K562 (cell line): ENCODE results near the gene RTBDN. TPM values are rescaled to one million over a fixed set of nuclear protein-coding genes. Genes with fewer than 3 reads are reported as not detected.

Source experiments
- BRF1 ChIP-seq: IDR thresholded peaks from 3 replicates; pipeline ENCODE4 v1.6.1; 2011; ENCODE audit warnings: borderline replicate concordance, mild to moderate bottlenecking; ENCODE audit not compliant: insufficient read length; ENCODE audit errors: extremely low read depth
- FUS ChIP-seq: fragments of 200-400 bp; formaldehyde crosslinking; optimal IDR thresholded peaks from 2 replicates; pipeline ENCODE3; 2017; ENCODE audit warnings: low read depth, low read length
- HNRNPLL ChIP-seq: fragments of 200-400 bp; formaldehyde crosslinking; IDR thresholded peaks from 2 replicates; pipeline ENCODE4 v1.6.1; 2017; ENCODE audit warnings: low read length, low read depth, mild to moderate bottlenecking; ENCODE audit not compliant: poor library complexity, severe bottlenecking
- KLF13 ChIP-seq: fragments of 450-650 bp; IDR thresholded peaks from 2 replicates; pipeline ENCODE4 v1.6.1; 2016; ENCODE audit warnings: missing genetic modification characterization, low read depth, mild to moderate bottlenecking, missing compliant biosample characterization, moderate library complexity, borderline replicate concordance
- MAZ ChIP-seq, 2 experiments: fragments of 450-650 bp in 1 of 2; sonication (generic) in 1 of 2; formaldehyde crosslinking; IDR thresholded peaks in 1 of 2; conservative IDR thresholded peaks in 1 of 2; 2 replicates each; pipeline versions ENCODE4 v1.4.0 to v1.5.0; 2020; ENCODE audit warnings: mild to moderate bottlenecking in 1 of 2, missing genetic modification reagents in 1 of 2
- MED1 ChIP-seq: sonication (generic); formaldehyde crosslinking; IDR thresholded peaks from 2 replicates; pipeline ENCODE4 v1.8.1; 2023; ENCODE audit warnings: missing genetic modification reagents, borderline replicate concordance
- NBN ChIP-seq: fragments of 450-650 bp; IDR thresholded peaks from 2 replicates; pipeline ENCODE4 v1.6.1; 2016; ENCODE audit warnings: low read depth, mild to moderate bottlenecking
- RFX1 ChIP-seq: fragments of 450-650 bp; IDR thresholded peaks from 2 replicates; pipeline ENCODE4 v1.6.1; 2016; ENCODE audit warnings: mild to moderate bottlenecking, moderate library complexity
- SAFB ChIP-seq: fragments of 200-400 bp; formaldehyde crosslinking; IDR thresholded peaks from 2 replicates; pipeline ENCODE4 v1.6.1; 2017; ENCODE audit warnings: low read depth, low read length, borderline replicate concordance
- TFAM ChIP-seq: fragments of 250-450 bp; sonication (Bioruptor Pico); conservative IDR thresholded peaks from 2 replicates; pipeline ENCODE4 v1.5.0; 2021; ENCODE audit warnings: mild to moderate bottlenecking, moderate library complexity
- ZNF347 ChIP-seq: fragments of 450-650 bp; formaldehyde crosslinking; IDR thresholded peaks from 2 replicates; pipeline ENCODE4 v1.4.0; 2020; ENCODE audit warnings: low read depth, mild to moderate bottlenecking, moderate library complexity
- polyA plus RNA-seq, 8 experiments: library from polyadenylated mRNA; depleted of rRNA in 4 of 8; stranded (reverse) in 5 of 8; unstranded in 3 of 8; fragments of >200 nt; fragmentation: Nextera tagmentation in 2 of 8; fragmentation: Illumina TruSeq in 1 of 8; extraction: Ambion mirVana in 2 of 8; extraction: Trizol in 1 of 8; gene quantifications; 2 replicates each; pipeline versions ENCODE4 v1.2.1 to v1.2.3, GENCODE V29; 2011 to 2014; ENCODE audit warnings: inconsistent platforms in 1 of 8, missing spikeins in 1 of 8
- total RNA-seq, 7 experiments: library from RNA; depleted of rRNA in 6 of 7; stranded (reverse); fragments of >200 nt in 6 of 7; fragmentation: Illumina TruSeq in 2 of 7; extraction: Trizol in 2 of 7; gene quantifications; 2 replicates each; pipeline versions ENCODE4 v1.2.1 to v1.2.3, GENCODE V29; 2011 to 2021; ENCODE audit warnings: low replicate concordance in 1 of 7
- TF ChIP-seq, protein P1 (sequence below): fragments of 450-650 bp; IDR thresholded peaks from 2 replicates; pipeline ENCODE4 v1.6.1; 2016; ENCODE audit warnings: mild to moderate bottlenecking, moderate library complexity
- TF ChIP-seq, protein P2 (sequence below): fragments of 450-650 bp; formaldehyde crosslinking; IDR thresholded peaks from 2 replicates; pipeline ENCODE4 v1.4.0; 2020; ENCODE audit warnings: mild to moderate bottlenecking, mixed read lengths

Gene RTBDN
- total and polyA plus RNA-seq, 9 of the 15 experiments (the other 6 are each of a cell fraction or from before 2014, with no cell fraction given) = 0.20 to 2.3 (median 0.72) TPM; not detected in 1

DNA sequence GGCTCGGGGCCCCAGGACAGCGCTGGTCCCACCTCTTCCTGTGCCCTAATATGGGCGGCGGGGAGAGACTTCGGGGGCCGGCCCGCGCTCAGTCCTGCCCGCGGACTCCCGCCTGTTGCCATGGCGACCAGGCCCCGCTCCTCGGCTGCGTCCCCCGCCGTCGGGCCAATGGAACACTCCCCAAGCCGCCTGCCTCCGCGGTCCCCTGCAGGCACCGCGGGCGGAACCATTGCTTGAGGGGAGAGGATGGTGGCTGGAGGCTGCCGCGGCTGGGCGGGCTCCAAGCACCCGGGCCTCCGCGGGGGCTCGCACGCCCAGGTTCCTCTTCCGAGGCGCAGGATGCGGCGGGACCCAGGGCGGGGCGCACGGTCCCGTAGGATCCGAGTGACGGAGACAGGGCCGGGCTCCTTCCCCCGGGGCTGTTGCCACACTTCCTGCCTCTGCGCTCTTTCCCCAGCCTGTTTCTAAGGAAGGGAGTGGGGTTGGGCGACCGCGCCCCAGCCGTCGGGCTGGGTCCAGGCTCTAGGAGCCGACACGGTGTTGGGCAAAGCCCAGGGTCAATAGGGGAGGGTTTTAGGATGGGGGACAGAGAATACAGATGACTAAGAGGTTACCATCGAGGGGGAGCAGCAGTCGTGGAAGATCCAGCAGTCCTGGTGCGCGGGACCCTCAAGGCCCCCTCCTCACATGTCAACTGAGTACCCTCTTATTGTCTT lies 44.3 kb downstream of the RTBDN start (continued):
- peak; percentile 88 for TF ChIP-seq FUS
- peak; percentile 99 for TF ChIP-seq RFX1
- TF ChIP-seq BRF1 = no peak
- peak; percentile 32; the same call in 1 of the 2 replicates for TF ChIP-seq SAFB
- TF ChIP-seq TFAM (CRISPR knock-in tag) = no peak
- peak; percentile 39; the same call in 1 of the 2 replicates for TF ChIP-seq NBN
- TF ChIP-seq, protein P1, sequence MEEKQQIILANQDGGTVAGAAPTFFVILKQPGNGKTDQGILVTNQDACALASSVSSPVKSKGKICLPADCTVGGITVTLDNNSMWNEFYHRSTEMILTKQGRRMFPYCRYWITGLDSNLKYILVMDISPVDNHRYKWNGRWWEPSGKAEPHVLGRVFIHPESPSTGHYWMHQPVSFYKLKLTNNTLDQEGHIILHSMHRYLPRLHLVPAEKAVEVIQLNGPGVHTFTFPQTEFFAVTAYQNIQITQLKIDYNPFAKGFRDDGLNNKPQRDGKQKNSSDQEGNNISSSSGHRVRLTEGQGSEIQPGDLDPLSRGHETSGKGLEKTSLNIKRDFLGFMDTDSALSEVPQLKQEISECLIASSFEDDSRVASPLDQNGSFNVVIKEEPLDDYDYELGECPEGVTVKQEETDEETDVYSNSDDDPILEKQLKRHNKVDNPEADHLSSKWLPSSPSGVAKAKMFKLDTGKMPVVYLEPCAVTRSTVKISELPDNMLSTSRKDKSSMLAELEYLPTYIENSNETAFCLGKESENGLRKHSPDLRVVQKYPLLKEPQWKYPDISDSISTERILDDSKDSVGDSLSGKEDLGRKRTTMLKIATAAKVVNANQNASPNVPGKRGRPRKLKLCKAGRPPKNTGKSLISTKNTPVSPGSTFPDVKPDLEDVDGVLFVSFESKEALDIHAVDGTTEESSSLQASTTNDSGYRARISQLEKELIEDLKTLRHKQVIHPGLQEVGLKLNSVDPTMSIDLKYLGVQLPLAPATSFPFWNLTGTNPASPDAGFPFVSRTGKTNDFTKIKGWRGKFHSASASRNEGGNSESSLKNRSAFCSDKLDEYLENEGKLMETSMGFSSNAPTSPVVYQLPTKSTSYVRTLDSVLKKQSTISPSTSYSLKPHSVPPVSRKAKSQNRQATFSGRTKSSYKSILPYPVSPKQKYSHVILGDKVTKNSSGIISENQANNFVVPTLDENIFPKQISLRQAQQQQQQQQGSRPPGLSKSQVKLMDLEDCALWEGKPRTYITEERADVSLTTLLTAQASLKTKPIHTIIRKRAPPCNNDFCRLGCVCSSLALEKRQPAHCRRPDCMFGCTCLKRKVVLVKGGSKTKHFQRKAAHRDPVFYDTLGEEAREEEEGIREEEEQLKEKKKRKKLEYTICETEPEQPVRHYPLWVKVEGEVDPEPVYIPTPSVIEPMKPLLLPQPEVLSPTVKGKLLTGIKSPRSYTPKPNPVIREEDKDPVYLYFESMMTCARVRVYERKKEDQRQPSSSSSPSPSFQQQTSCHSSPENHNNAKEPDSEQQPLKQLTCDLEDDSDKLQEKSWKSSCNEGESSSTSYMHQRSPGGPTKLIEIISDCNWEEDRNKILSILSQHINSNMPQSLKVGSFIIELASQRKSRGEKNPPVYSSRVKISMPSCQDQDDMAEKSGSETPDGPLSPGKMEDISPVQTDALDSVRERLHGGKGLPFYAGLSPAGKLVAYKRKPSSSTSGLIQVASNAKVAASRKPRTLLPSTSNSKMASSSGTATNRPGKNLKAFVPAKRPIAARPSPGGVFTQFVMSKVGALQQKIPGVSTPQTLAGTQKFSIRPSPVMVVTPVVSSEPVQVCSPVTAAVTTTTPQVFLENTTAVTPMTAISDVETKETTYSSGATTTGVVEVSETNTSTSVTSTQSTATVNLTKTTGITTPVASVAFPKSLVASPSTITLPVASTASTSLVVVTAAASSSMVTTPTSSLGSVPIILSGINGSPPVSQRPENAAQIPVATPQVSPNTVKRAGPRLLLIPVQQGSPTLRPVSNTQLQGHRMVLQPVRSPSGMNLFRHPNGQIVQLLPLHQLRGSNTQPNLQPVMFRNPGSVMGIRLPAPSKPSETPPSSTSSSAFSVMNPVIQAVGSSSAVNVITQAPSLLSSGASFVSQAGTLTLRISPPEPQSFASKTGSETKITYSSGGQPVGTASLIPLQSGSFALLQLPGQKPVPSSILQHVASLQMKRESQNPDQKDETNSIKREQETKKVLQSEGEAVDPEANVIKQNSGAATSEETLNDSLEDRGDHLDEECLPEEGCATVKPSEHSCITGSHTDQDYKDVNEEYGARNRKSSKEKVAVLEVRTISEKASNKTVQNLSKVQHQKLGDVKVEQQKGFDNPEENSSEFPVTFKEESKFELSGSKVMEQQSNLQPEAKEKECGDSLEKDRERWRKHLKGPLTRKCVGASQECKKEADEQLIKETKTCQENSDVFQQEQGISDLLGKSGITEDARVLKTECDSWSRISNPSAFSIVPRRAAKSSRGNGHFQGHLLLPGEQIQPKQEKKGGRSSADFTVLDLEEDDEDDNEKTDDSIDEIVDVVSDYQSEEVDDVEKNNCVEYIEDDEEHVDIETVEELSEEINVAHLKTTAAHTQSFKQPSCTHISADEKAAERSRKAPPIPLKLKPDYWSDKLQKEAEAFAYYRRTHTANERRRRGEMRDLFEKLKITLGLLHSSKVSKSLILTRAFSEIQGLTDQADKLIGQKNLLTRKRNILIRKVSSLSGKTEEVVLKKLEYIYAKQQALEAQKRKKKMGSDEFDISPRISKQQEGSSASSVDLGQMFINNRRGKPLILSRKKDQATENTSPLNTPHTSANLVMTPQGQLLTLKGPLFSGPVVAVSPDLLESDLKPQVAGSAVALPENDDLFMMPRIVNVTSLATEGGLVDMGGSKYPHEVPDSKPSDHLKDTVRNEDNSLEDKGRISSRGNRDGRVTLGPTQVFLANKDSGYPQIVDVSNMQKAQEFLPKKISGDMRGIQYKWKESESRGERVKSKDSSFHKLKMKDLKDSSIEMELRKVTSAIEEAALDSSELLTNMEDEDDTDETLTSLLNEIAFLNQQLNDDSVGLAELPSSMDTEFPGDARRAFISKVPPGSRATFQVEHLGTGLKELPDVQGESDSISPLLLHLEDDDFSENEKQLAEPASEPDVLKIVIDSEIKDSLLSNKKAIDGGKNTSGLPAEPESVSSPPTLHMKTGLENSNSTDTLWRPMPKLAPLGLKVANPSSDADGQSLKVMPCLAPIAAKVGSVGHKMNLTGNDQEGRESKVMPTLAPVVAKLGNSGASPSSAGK = no peak
- no peak for TF ChIP-seq MED1
- peak; percentile 90 for TF ChIP-seq HNRNPLL
- TF ChIP-seq, protein P2, sequence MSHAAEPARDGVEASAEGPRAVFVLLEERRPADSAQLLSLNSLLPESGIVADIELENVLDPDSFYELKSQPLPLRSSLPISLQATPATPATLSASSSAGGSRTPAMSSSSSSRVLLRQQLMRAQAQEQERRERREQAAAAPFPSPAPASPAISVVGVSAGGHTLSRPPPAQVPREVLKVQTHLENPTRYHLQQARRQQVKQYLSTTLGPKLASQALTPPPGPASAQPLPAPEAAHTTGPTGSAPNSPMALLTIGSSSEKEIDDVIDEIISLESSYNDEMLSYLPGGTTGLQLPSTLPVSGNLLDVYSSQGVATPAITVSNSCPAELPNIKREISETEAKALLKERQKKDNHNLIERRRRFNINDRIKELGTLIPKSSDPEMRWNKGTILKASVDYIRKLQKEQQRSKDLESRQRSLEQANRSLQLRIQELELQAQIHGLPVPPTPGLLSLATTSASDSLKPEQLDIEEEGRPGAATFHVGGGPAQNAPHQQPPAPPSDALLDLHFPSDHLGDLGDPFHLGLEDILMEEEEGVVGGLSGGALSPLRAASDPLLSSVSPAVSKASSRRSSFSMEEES (CRISPR knock-in tag) = no peak
- TF ChIP-seq MAZ (CRISPR knock-in tag; conservative IDR thresholded peaks at IDR 0.05 in 1 of 2, IDR thresholded peaks at IDR 0.05 in 1 of 2) = peak; percentile 97 to 98
- TF ChIP-seq KLF13 = no peak; the same call in 1 of the 2 replicates
- no peak for TF ChIP-seq ZNF347 (CRISPR knock-in tag)
